Measurements from ENCODE around the gene ZNF771. TPM values are rescaled to one million over a fixed set of nuclear protein-coding genes. Genes with fewer than 3 reads are reported as not detected.

The ZNF771 gene
- total and polyA plus RNA-seq, 9 of the 15 experiments (the other 6 are each of a cell fraction or from before 2014, with no cell fraction given) = 1.5 to 12.6 (median 4.4) TPM

DNA sequence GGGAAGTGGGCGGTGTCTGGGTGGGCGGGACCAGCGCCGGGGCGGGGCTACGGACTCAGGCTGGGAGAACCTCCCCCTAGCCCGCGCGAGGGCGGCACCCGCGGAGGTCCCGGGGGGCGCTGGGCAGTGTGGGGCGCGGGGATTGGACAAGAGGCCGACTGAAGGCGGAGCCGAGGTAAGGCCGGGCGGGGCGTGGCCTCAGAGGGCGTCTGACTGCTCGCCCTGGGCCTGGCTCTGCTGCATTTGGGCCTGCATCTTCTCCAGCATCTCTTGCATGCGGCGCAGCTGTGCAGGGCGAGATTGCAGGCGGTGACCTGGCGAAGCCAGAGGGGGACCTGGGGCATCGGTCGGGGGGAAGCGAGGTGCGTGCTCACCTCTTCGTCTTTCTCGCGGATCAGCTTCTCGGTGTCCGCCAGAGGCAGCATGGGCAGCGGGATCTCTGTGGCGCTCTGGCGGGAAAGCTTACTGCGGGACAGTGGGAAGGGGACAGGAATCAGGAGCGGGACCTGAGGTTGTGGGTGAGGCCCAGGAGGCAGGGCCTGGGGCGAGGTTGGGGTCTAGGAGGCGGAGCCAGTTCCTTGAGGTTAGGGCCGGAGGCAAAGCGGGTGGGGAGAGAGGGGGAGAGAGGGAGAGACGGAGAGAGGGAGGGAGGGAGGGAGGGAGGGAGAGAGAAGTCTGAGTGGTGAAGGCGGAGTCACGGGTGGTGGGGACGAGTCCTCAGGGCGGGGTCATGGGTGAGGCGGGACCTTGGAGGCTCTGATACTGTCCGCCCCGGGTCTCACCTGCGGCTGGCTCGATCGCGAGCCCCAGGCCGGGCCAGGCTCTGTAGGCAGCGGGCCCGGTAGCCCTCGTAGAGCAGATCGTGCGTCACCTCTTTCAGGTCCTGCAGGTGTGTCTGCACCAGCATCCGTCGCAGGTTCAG, 28.9 kb upstream of the ZNF771 start (continued):
- 0 out of 4 replicates have a peak, but pooled peaks of 1 of the 2 experiments have one; percentile 24 for TF ChIP-seq BCLAF1 (IDR thresholded peaks at IDR 0.05; ENCODE audit: borderline replicate concordance in 1 of 2, control insufficient read depth in 1 of 2, low read depth in 2 of 2, low read length in 1 of 2)
- 0 out of 3 replicates have a peak, but pooled peaks of 1 of the 2 experiments have one; percentile 26 for TF ChIP-seq CBX3 (IDR thresholded peaks at IDR 0.05; ENCODE audit: borderline replicate concordance in 1 of 2, low read length in 2 of 2)
- no peak for TF ChIP-seq IRF2 (CRISPR knock-in tag; IDR thresholded peaks at IDR 0.05)
- TF ChIP-seq EP300 (IDR thresholded peaks at IDR 0.05; ENCODE audit: low read length) = peak; percentile 9; the same call in 1 of the 2 replicates
- TF ChIP-seq HDGF (IDR thresholded peaks at IDR 0.05) = 0 out of 2 replicates have a peak, but pooled peaks have one; percentile 18
- TF ChIP-seq E2F6 (IDR thresholded peaks at IDR 0.05; ENCODE audit: borderline replicate concordance in 1 of 2, extremely low read depth in 1 of 2, insufficient read depth in 1 of 2, insufficient read length in 1 of 2, low read depth in 1 of 2, low read length in 1 of 2, poor library complexity in 1 of 2, severe bottlenecking in 1 of 2) = peak; percentile 45 to 53
- TF ChIP-seq TBP (optimal IDR thresholded peaks at IDR 0.05; ENCODE audit: low read depth, low read length) = peak; percentile 60
- TF ChIP-seq E2F3 (CRISPR knock-in tag; IDR thresholded peaks at IDR 0.05) = peak; percentile 85
- peak; percentile 9; the same call in 1 of the 2 replicates for TF ChIP-seq ETV1 (tag; conservative IDR thresholded peaks at IDR 0.05; ENCODE audit: low read depth)
- TF ChIP-seq TARDBP (IDR thresholded peaks at IDR 0.05) = peak; percentile 50; the same call in 1 of the 2 replicates
- TF ChIP-seq AFF1 (IDR thresholded peaks at IDR 0.05; ENCODE audit: low read depth in 1 of 2, partially characterized antibody in 2 of 2) = peak in 1 of 2 experiments; percentile 34
- TF ChIP-seq, protein P1, sequence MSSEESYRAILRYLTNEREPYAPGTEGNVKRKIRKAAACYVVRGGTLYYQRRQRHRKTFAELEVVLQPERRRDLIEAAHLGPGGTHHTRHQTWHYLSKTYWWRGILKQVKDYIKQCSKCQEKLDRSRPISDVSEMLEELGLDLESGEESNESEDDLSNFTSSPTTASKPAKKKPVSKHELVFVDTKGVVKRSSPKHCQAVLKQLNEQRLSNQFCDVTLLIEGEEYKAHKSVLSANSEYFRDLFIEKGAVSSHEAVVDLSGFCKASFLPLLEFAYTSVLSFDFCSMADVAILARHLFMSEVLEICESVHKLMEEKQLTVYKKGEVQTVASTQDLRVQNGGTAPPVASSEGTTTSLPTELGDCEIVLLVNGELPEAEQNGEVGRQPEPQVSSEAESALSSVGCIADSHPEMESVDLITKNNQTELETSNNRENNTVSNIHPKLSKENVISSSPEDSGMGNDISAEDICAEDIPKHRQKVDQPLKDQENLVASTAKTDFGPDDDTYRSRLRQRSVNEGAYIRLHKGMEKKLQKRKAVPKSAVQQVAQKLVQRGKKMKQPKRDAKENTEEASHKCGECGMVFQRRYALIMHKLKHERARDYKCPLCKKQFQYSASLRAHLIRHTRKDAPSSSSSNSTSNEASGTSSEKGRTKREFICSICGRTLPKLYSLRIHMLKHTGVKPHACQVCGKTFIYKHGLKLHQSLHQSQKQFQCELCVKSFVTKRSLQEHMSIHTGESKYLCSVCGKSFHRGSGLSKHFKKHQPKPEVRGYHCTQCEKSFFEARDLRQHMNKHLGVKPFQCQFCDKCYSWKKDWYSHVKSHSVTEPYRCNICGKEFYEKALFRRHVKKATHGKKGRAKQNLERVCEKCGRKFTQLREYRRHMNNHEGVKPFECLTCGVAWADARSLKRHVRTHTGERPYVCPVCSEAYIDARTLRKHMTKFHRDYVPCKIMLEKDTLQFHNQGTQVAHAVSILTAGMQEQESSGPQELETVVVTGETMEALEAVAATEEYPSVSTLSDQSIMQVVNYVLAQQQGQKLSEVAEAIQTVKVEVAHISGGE (CRISPR knock-in tag; IDR thresholded peaks at IDR 0.05) = peak in 1 of 3 experiments; percentile 46; a peak in 1 of 6 replicates

Measured in K562 (cell line).